H1 (cell line): ENCODE data around the gene ELFN2. TPM values are rescaled to one million over a fixed set of nuclear protein-coding genes. Genes with fewer than 3 reads are reported as not detected.

Experiments used
- ATF2 ChIP-seq: IDR thresholded peaks from 2 replicates; pipeline ENCODE4 v1.6.1; 2012; ENCODE audit warnings: low read length, inconsistent platforms
- EP300 ChIP-seq, 2 experiments: IDR thresholded peaks; 1 replicate in 1 of 2; 2 replicates in 1 of 2; pipeline ENCODE4 v1.6.1; 2011 to 2012; ENCODE audit warnings: low read depth in 2 of 2, low read length in 2 of 2, mild to moderate bottlenecking in 2 of 2, borderline replicate concordance in 1 of 2, inconsistent platforms in 1 of 2, moderate library complexity in 1 of 2
- USF2 ChIP-seq: IDR thresholded peaks from 2 replicates; pipeline ENCODE4 v1.6.1; 2011; ENCODE audit warnings: low read length, improper control_type of control experiment
- polyA plus RNA-seq, 7 experiments: library from polyadenylated mRNA; depleted of rRNA in 3 of 7; stranded (reverse) in 5 of 7; unstranded in 2 of 7; fragments of >200 nt in 5 of 7; fragments of 200-250 nt in 2 of 7; gene quantifications; 1 replicate in 5 of 7; 2 replicates in 1 of 7; 4 replicates in 1 of 7; pipeline versions ENCODE4 v1.2.1 to v1.2.3, GENCODE V29; 2011 to 2013; ENCODE audit warnings: missing spikeins in 2 of 7, mixed read lengths in 2 of 7
- total RNA-seq: library from RNA; stranded (reverse); fragmentation: NEBNext Ultra II Directional; extraction: Animal tissue kit (Norgen Biotek cat#: 25700); gene quantifications from 2 replicates; pipeline ENCODE4 v1.2.1, GENCODE V29; 2021

ELFN2 gene
- total and polyA plus RNA-seq, 2 of the 8 experiments (the other 6 are each of a cell fraction or from before 2014, with no cell fraction given) = 0.63 to 0.88 TPM

GRCh38 chr22:37336579-37336978 lies 90.7 kb downstream of the ELFN2 start (continued):
- TF ChIP-seq ATF2 (no peak), EP300 (IDR thresholded peaks at IDR 0.05; ENCODE audit: borderline replicate concordance in 1 of 2, low read depth in 2 of 2, low read length in 2 of 2) (no peak), USF2 (no peak)
